K562 (cell line): Measurements from ENCODE around the gene STOX2. TPM values are rescaled to one million over a fixed set of nuclear protein-coding genes. Genes with fewer than 3 reads are reported as not detected.

ENCODE experiments used
- ATAC-seq: fragments of 200-7000 bp; cut with Tn5 transposase; 3 replicates; pipeline ENCODE4 v1.9.1; 2020; ENCODE audit warnings: moderate library complexity
- BruUV-seq: library from RNA; stranded (reverse); fragments of 400-500 nt; replicated peaks from 2 replicates; lab custom pipeline; 2021; lab: Mats Ljungman, UMichigan
- CTCF ChIA-PET: fragments of 300-600 bp; formaldehyde crosslinking; extraction: SDS; loops from one replicate; lab custom pipeline; 2021; ENCODE audit warnings: low intra/inter-chr PET ratio; lab: Yijun Ruan, JAX
- POLR2A ChIA-PET: fragments of 300-600, 350-650 bp; sonication (Branson Sonifier 250); formaldehyde crosslinking; extraction: SDS; loops from one replicate; lab custom pipeline; 2021; ENCODE audit warnings: antibody characterized with exemption, inconsistent platforms; lab: Yijun Ruan, JAX
- DNase-seq, 4 experiments: peaks; one replicate each; pipeline versions ENCODE4 v3.0.0 to v3.0.0-alpha.2; 2011 to 2018; ENCODE audit warnings: low spot score in 3 of 4, mixed read lengths in 3 of 4; ENCODE audit errors: extremely low read depth in 1 of 4
- FAIRE-seq: peaks from 2 replicates; lab custom pipeline; 2011; peaks lifted over from hg19 to GRCh38; lab: Jason Lieb, UNC
- H2AFZ ChIP-seq: 2 replicates; pipeline ENCODE4 v1.6.0; 2011; ENCODE audit warnings: low read depth, low read length, control low read depth, inconsistent platforms
- H3K27ac ChIP-seq: fragments of 200-600 bp; 3 replicates; pipeline ENCODE4 v1.8.0; 2011; ENCODE audit warnings: low read depth, mild to moderate bottlenecking, control low read depth, inconsistent platforms, low read length, moderate library complexity, mixed read lengths; ENCODE audit errors: extremely low read depth
- H3K27me3 ChIP-seq, 2 experiments: fragments of 300-600 bp in 1 of 2; 2 replicates in 1 of 2; 3 replicates in 1 of 2; pipeline versions ENCODE4 v1.6.0 to v1.8.0; 2011; ENCODE audit warnings: inconsistent platforms in 2 of 2, low read length in 2 of 2, mild to moderate bottlenecking in 1 of 2, mixed read lengths in 1 of 2, moderate library complexity in 1 of 2; ENCODE audit not compliant: control insufficient read depth in 2 of 2, insufficient read depth in 2 of 2
- H3K36me3 ChIP-seq: fragments of 300-600 bp; 3 replicates; pipeline ENCODE4 v1.8.0; 2011; ENCODE audit warnings: mild to moderate bottlenecking, low read length, inconsistent platforms; ENCODE audit not compliant: control insufficient read depth, insufficient read depth
- H3K4me1 ChIP-seq, 2 experiments: fragments of 200-600 bp in 1 of 2; replicated peaks in 1 of 2; 2 replicates in 1 of 2; 3 replicates in 1 of 2; pipeline versions ENCODE4 v1.5.1 to v1.8.0; 2011; ENCODE audit warnings: inconsistent platforms in 2 of 2, low read length in 2 of 2, mild to moderate bottlenecking in 1 of 2, mixed read lengths in 1 of 2, moderate library complexity in 1 of 2; ENCODE audit not compliant: control insufficient read depth in 2 of 2, insufficient read depth in 2 of 2
- H3K4me2 ChIP-seq: 2 replicates; pipeline ENCODE4 v1.6.1; 2011; ENCODE audit warnings: low read length, control low read depth, inconsistent platforms, mixed read lengths; ENCODE audit not compliant: insufficient read depth
- H3K4me3 ChIP-seq: fragments of 200-600 bp; sonication (generic), shearing (Covaris generic); 2 replicates; pipeline ENCODE4 v1.5.1; 2016; ENCODE audit warnings: control low read depth, inconsistent platforms
- H3K79me2 ChIP-seq: fragments of 200-600 bp; 3 replicates; pipeline ENCODE4 v1.8.0; 2011; ENCODE audit warnings: low read length, inconsistent platforms; ENCODE audit not compliant: control insufficient read depth, insufficient read depth
- H3K9ac ChIP-seq, 2 experiments: 2 replicates each; pipeline versions ENCODE4 v1.6.0 to v1.6.1; 2011; ENCODE audit warnings: low read depth in 2 of 2, low read length in 2 of 2, control low read depth in 1 of 2, inconsistent platforms in 1 of 2, mild to moderate bottlenecking in 1 of 2, mixed read lengths in 1 of 2; ENCODE audit not compliant: insufficient read depth in 1 of 2
- H3K9me1 ChIP-seq: one replicate; pipeline ENCODE4 v1.6.0; 2011; ENCODE audit warnings: inconsistent platforms, mild to moderate bottlenecking, low read length, moderate library complexity; ENCODE audit not compliant: control insufficient read depth, insufficient read depth
- H3K9me3 ChIP-seq: replicated peaks from 2 replicates; pipeline ENCODE4 v1.5.1; 2011; ENCODE audit warnings: low read depth, low read length, inconsistent platforms; ENCODE audit not compliant: control insufficient read depth, insufficient read depth
- H4K20me1 ChIP-seq: replicated peaks from 2 replicates; pipeline ENCODE4 v1.6.1; 2011; ENCODE audit warnings: low read length, inconsistent platforms, mixed read lengths; ENCODE audit not compliant: control insufficient read depth, insufficient read depth
- ESRRA ChIP-seq: fragments of 450-650 bp; IDR thresholded peaks from 2 replicates; pipeline ENCODE4 v1.6.1; 2014; ENCODE audit warnings: low read depth, mild to moderate bottlenecking, moderate library complexity, borderline replicate concordance
- IRF9 ChIP-seq: fragments of 450-650 bp; IDR thresholded peaks from 2 replicates; pipeline ENCODE4 v1.6.1; 2016; ENCODE audit warnings: missing biosample characterization, missing genetic modification characterization
- NFXL1 ChIP-seq: fragments of 450-650 bp; formaldehyde crosslinking; IDR thresholded peaks from 2 replicates; pipeline ENCODE4 v1.4.0; 2021; ENCODE audit warnings: mild to moderate bottlenecking
- RFX1 ChIP-seq: fragments of 450-650 bp; IDR thresholded peaks from 2 replicates; pipeline ENCODE4 v1.6.1; 2016; ENCODE audit warnings: mild to moderate bottlenecking, moderate library complexity
- SRSF7 ChIP-seq: fragments of 200-400 bp; formaldehyde crosslinking; optimal IDR thresholded peaks from 2 replicates; pipeline ENCODE3; 2017; ENCODE audit warnings: mild to moderate bottlenecking, low read depth, low read length
- TAL1 ChIP-seq: fragments of 450-650 bp; IDR thresholded peaks from 2 replicates; pipeline ENCODE4 v1.6.1; 2016; ENCODE audit warnings: mild to moderate bottlenecking
- ZKSCAN1 ChIP-seq: fragments of 150-350 bp; IDR thresholded peaks from 2 replicates; pipeline ENCODE4 v1.6.1; 2016; ENCODE audit warnings: low read depth, low read length
- ZNF444 ChIP-seq: fragments of 250-450 bp; sonication (Bioruptor Pico); IDR thresholded peaks from 2 replicates; pipeline ENCODE4 v1.4.0; 2020; ENCODE audit warnings: mild to moderate bottlenecking, moderate library complexity
- WGBS: fragments of 100-300 bp; shearing (Covaris generic); methylation state at CpG from one replicate; pipeline ENCODE4 v1.1.6; 2016; ENCODE audit warnings: low coverage, mixed read lengths; ENCODE audit not compliant: insufficient coverage; ENCODE audit errors: missing lambda C conversion rate; 5-methylcytosine and 5-hydroxymethylcytosine counted together
- in situ Hi-C: fragments of 300-500 bp; cut with MboI; formaldehyde crosslinking; loops from 4 replicates; pipeline ENCODE4 v1.15.0; 2018; ENCODE audit warnings: inconsistent platforms, mixed read lengths
- intact Hi-C: fragments of 100-400 bp; cut with micrococcal nuclease; formaldehyde crosslinking; loops from 2 replicates; pipeline ENCODE4 v1.14.2; 2022
- polyA plus RNA-seq, 8 experiments: library from polyadenylated mRNA; depleted of rRNA in 4 of 8; stranded (reverse) in 5 of 8; unstranded in 3 of 8; fragments of >200 nt; fragmentation: Nextera tagmentation in 2 of 8; fragmentation: Illumina TruSeq in 1 of 8; extraction: Ambion mirVana in 2 of 8; extraction: Trizol in 1 of 8; gene quantifications; 2 replicates each; pipeline versions ENCODE4 v1.2.1 to v1.2.3, GENCODE V29; 2011 to 2014; ENCODE audit warnings: inconsistent platforms in 1 of 8, missing spikeins in 1 of 8
- total RNA-seq, 7 experiments: library from RNA; depleted of rRNA in 6 of 7; stranded (reverse); fragments of >200 nt in 6 of 7; fragmentation: Illumina TruSeq in 2 of 7; extraction: Trizol in 2 of 7; gene quantifications; 2 replicates each; pipeline versions ENCODE4 v1.2.1 to v1.2.3, GENCODE V29; 2011 to 2021; ENCODE audit warnings: low replicate concordance in 1 of 7

Gene STOX2
- total and polyA plus RNA-seq, 9 of the 15 experiments (the other 6 are each of a cell fraction or from before 2014, with no cell fraction given) = not detected

DNA sequence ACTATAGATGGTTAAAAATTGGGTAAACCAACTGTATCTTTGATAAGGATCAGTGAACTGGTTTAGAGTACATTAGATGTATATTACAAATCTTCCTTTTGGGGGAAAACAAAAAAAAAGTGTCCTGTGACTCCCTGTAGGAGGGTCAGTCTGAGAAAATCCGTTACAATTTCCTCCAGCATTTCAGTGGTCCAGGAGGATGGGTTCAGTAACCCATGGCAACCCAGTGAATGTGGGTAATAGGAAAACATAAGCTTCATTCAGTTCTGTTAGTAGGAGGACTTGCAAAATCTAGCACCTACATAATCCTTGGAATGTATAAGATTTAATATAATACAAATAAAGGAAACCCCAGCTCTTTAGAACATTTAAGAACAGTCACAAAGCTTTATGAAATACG lies 16.2 kb downstream of the STOX2 start:
- WGBS = 2% methylated on average over 2 of the region's 2 CpGs
- intact Hi-C loops = no loop called here

DNA sequence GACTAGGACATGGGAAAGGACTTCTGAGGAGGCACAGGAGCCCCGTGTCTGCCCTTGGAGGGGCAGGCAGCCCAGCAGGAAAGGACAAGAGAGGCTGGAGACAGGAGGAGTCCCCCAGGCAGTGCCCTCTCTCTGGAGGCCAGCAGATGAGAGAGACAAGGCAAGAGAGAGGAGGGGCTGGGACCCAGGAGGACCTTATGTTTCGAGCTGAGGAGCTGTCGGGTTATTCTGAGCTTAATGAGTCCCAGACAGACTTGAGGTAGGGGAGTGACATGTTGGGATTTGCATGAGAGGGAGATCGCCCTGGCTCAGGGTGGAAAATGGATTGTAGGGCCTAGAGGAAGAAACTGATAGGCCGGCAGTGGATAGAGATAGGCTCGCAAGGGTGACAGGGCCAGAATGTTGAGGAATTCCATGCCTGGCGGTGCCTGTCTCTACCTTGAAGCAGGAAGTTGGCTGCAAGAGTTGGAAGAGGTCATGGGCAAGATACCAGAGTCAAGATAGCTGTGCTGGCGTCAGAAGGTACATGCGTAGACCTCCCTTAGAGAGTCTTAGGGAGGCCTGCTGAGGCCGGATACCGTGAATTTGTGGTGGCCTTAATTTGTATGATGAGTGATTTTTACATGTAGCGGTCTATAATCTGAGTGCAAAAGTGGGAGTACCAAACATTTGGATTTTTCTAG lies 19.4 kb downstream of the STOX2 start:
- H3K27me3 ChIP-seq = peaks cover 7 to 40% of the 10 kb centered on the region in 2 experiments; a peak in 3 of 5 replicates
- FAIRE-seq (no peak), DNase-seq (no peak), ATAC-seq (no peak)
- BruUV-seq = no TSS peak
- ChIA-PET POLR2A (no interaction called here), CTCF (no interaction called here)
- intact Hi-C loops (no loop called here), in situ Hi-C loops (no loop called here)
- H3K4me2 ChIP-seq = no peak overlapping the region
- no peaks in the 10 kb centered on the region for H3K36me3 ChIP-seq
- H3K9ac ChIP-seq = no peak overlapping the region
- H3K27ac ChIP-seq = no peak overlapping the region
- H4K20me1 ChIP-seq = no peaks in the 10 kb centered on the region
- no peak overlapping the region for H3K4me3 ChIP-seq
- under 1% methylated on average over 12 of the region's 12 CpGs for WGBS
- H3K4me1 ChIP-seq = no peaks in the 10 kb centered on the region; a peak in 1 of 5 replicates
- TF ChIP-seq ZKSCAN1 (no peak), IRF9 (tag) (no peak), NFXL1 (CRISPR knock-in tag) (no peak), ZNF444 (CRISPR knock-in tag) (no peak), TAL1 (no peak)
- H2AFZ ChIP-seq = no peak overlapping the region
- no peaks in the 10 kb centered on the region for H3K9me3 ChIP-seq
- H3K9me1 ChIP-seq = no peaks in the 10 kb centered on the region
- H3K79me2 ChIP-seq = no peaks in the 10 kb centered on the region

More for the DNA sequence above, 16.2 kb downstream of the STOX2 start:
- ChIA-PET CTCF (no interaction called here), POLR2A (no interaction called here)
- no peak for DNase-seq
- Histone ChIP-seq H3K27ac (no peak overlapping the region), H3K27me3 (peaks cover 20 to 40% of the 10 kb centered on the region in 2 experiments; a peak in 4 of 5 replicates), H3K4me3 (no peak overlapping the region), H2AFZ (no peak overlapping the region), H3K9ac (no peak overlapping the region), H3K9me3 (no peaks in the 10 kb centered on the region), H3K4me1 (no peaks in the 10 kb centered on the region), H3K79me2 (no peaks in the 10 kb centered on the region), H4K20me1 (no peaks in the 10 kb centered on the region), H3K36me3 (no peaks in the 10 kb centered on the region), H3K4me2 (no peak overlapping the region), H3K9me1 (no peaks in the 10 kb centered on the region)
- FAIRE-seq = no peak
- TF ChIP-seq SRSF7 = no peak
- TF ChIP-seq ESRRA = no peak
- TF ChIP-seq RFX1 = peak; percentile 52
- ATAC-seq = no peak
- in situ Hi-C loops = no loop called here
- BruUV-seq = no TSS peak
